GM10248 (cell line): ENCODE results near the gene INPP4B.

ENCODE experiments used
- CTCF ChIA-PET: fragments of 300-600 bp; sonication (Branson Sonifier 250); formaldehyde crosslinking; extraction: SDS; loops from one replicate; lab custom pipeline; 2021; ENCODE audit warnings: antibody characterized with exemption; lab: Yijun Ruan, JAX
- POLR2A ChIA-PET: fragments of 350-650 bp; sonication (Branson Sonifier 250); formaldehyde crosslinking; extraction: SDS; loops from one replicate; lab custom pipeline; 2020; ENCODE audit warnings: antibody characterized with exemption; lab: Yijun Ruan, JAX
- DNase-seq: peaks from one replicate; pipeline ENCODE4 v3.0.0; 2012; ENCODE audit errors: extremely low spot score
- CTCF ChIP-seq: IDR thresholded peaks from 2 replicates; pipeline ENCODE4 v1.5.1; 2012; ENCODE audit warnings: mild to moderate bottlenecking, low read depth; ENCODE audit errors: extremely low read depth, missing control alignments, control extremely low read depth

INPP4B gene

GRCh38 chr4:142160509-142160908, 685.6 kb downstream of the INPP4B start:
- CTCF ChIA-PET = no interaction called here
- TF ChIP-seq CTCF = no peak
- no peak for DNase-seq
- POLR2A ChIA-PET = no interaction called here

DNA sequence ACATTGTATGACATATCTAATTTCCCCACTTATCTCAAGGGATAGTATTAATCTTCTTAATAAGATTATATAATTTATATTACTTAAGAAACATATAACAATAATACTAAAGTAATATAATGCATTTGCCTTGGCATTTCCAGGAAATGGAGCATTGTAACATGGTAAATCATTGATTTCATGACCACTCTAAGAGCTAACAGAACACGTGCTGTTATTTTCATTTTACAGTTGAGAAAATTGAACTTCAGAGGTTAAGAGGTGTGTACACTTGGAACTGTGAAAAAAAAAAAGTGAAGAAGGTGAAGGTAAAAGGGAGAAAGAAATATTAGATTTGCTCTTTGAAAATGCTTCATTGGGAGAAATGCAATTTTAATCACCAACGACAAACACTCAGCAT, 687.1 kb downstream of the INPP4B start:
- CTCF ChIA-PET = no interaction called here
- TF ChIP-seq CTCF = no peak
- POLR2A ChIA-PET = no interaction called here
- DNase-seq = no peak

GRCh38 chr4:142156256-142156655, 689.8 kb downstream of the INPP4B start:
- CTCF ChIA-PET = no interaction called here

DNA sequence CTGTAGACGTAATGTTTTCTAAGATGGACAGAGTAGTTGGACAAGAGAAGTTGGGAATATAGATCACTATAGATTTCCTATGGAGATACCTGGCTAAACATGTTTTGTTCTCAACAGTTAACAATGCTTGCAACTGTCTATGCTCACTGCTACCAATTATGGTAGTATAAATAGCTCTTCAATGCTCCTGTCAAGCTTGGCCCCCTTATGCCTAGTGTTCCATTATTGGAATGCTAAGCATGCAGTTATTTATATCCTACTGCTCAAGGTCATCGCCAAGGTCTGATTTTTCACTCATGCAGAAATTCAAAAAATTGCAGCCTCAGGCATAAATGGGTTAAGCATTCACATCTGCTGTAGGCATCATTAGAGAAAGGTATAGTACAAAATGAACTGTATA, 690.8 kb downstream of the INPP4B start:
- DNase-seq = no peak
- no peak for TF ChIP-seq CTCF
- ChIA-PET CTCF (interaction anchor here (0.7 to 1.2 kb wide), 2 partner anchors 8 to 11 kb away, joined by 3 read pairs; no protein-coding TSS in a partner anchor), POLR2A (no interaction called here)

More at GRCh38 chr4:142156256-142156655, 689.8 kb downstream of the INPP4B start:
- POLR2A ChIA-PET = no interaction called here
- DNase-seq = no peak
- no peak for TF ChIP-seq CTCF

GRCh38 chr4:142150483-142150882, 695.6 kb downstream of the INPP4B start:
- ChIA-PET CTCF (interaction anchor here (1.3 kb wide), 1 partner anchor 10 kb away, joined by 3 read pairs; no protein-coding TSS in a partner anchor), POLR2A (no interaction called here)
- no peak for DNase-seq
- TF ChIP-seq CTCF = no peak

- POLR2A ChIA-PET = no interaction called here
- DNase-seq = no peak
- no peak for TF ChIP-seq CTCF
- CTCF ChIA-PET = interaction anchor here (1.2 kb wide), 1 partner anchor 61 kb away, joined by 3 read pairs; no protein-coding TSS in a partner anchor
Observed at GRCh38 chr4:142144813-142145212, 701.3 kb downstream of the INPP4B start.
